Mesendoderm (in vitro differentiated cells): ENCODE measurements around the gene MYL2.

Experiments used
- DNase-seq: peaks from one replicate; pipeline ENCODE4 v3.0.0; 2013
- H2AK5ac ChIP-seq: 2 replicates; pipeline ENCODE4 v1.6.1; 2013; ENCODE audit warnings: low read length, inconsistent platforms
- H2BK120ac ChIP-seq: 2 replicates; pipeline ENCODE4 v1.6.1; 2013; ENCODE audit warnings: low read depth, mild to moderate bottlenecking, low read length, moderate library complexity, mixed read lengths
- H2BK15ac ChIP-seq: replicated peaks from 2 replicates; pipeline ENCODE4 v1.6.1; 2013; ENCODE audit warnings: low read depth, mild to moderate bottlenecking, moderate library complexity
- H2BK5ac ChIP-seq: 2 replicates; pipeline ENCODE4 v1.6.1; 2013; ENCODE audit warnings: low read length, inconsistent platforms
- H3K18ac ChIP-seq: 2 replicates; pipeline ENCODE4 v1.6.1; 2013; ENCODE audit warnings: mild to moderate bottlenecking, low read length, mixed read lengths
- H3K23ac ChIP-seq: one replicate; pipeline ENCODE4 v1.6.1; 2013; ENCODE audit warnings: low read length
- H3K27ac ChIP-seq: 2 replicates; pipeline ENCODE4 v1.5.1; 2013; ENCODE audit warnings: low read depth, mild to moderate bottlenecking, inconsistent platforms, low read length, moderate library complexity
- H3K27me3 ChIP-seq: 2 replicates; pipeline ENCODE4 v1.6.1; 2013; ENCODE audit warnings: low read length, control low read depth, mild to moderate bottlenecking, inconsistent platforms; ENCODE audit not compliant: insufficient read depth, poor library complexity
- H3K36me3 ChIP-seq: 2 replicates; pipeline ENCODE4 v1.6.1; 2013; ENCODE audit warnings: low read length, inconsistent platforms; ENCODE audit not compliant: control insufficient read depth, insufficient read depth
- H3K4ac ChIP-seq: one replicate; pipeline ENCODE4 v1.6.1; 2013; ENCODE audit warnings: low read depth, mild to moderate bottlenecking, low read length, moderate library complexity
- H3K4me1 ChIP-seq: 2 replicates; pipeline ENCODE4 v1.6.1; 2013; ENCODE audit warnings: low read depth, low read length, inconsistent platforms; ENCODE audit not compliant: control insufficient read depth
- H3K4me2 ChIP-seq: 2 replicates; pipeline ENCODE4 v1.6.1; 2013; ENCODE audit warnings: low read length
- H3K4me3 ChIP-seq: 2 replicates; pipeline ENCODE4 v1.5.1; 2013; ENCODE audit warnings: mild to moderate bottlenecking, low read length
- H3K56ac ChIP-seq: one replicate; pipeline ENCODE4 v1.6.1; 2013; ENCODE audit warnings: low read length
- H3K79me1 ChIP-seq: 2 replicates; pipeline ENCODE4 v1.6.1; 2013; ENCODE audit warnings: low read length, inconsistent platforms
- H3K79me2 ChIP-seq: 2 replicates; pipeline ENCODE4 v1.6.1; 2013; ENCODE audit warnings: mild to moderate bottlenecking, low read length; ENCODE audit not compliant: control insufficient read depth, insufficient read depth
- H3K9ac ChIP-seq: 2 replicates; pipeline ENCODE4 v1.6.1; 2013; ENCODE audit warnings: low read length, inconsistent platforms
- H4K5ac ChIP-seq: one replicate; pipeline ENCODE4 v1.6.1; 2013; ENCODE audit warnings: low read length
- H4K8ac ChIP-seq: one replicate; pipeline ENCODE4 v1.6.1; 2013; ENCODE audit warnings: low read depth, mild to moderate bottlenecking, control low read depth, low read length, moderate library complexity
- WGBS: extraction: QIAGEN DNeasy Blood & Tissue Kit; methylation state at CpG from one replicate; pipeline ENCODE4 v1.1.7; 2013; ENCODE audit warnings: low lambda C conversion rate, missing lambda C conversion rate; ENCODE audit not compliant: insufficient coverage; ENCODE audit errors: extremely low coverage; 5-methylcytosine and 5-hydroxymethylcytosine counted together

MYL2 gene

DNA sequence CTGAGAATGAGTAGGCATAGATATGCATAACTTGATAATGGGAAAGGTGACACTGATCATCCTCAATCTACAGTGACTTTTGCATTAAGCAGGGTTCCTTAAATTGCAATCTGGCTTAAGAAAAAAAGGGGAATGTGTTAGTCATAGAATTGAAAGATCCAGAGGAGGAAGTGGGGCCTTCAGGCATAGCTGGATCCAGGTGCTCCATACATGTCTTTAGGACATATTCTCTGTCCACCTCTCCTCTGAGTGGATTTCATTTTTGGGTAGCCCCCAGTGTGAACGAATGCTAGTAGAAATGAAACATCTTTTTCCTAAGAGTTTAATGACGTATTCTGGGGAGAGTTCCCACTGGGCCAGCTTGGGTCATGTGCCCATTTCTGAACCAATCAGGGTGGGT lies 46.0 kb downstream of the MYL2 start:
- Histone ChIP-seq H3K27me3 (peaks cover 2% of the 10 kb centered on the region), H2BK5ac (no peak overlapping the region), H2AK5ac (no peak overlapping the region), H3K79me1 (no peaks in the 10 kb centered on the region), H4K8ac (no peak overlapping the region), H3K18ac (no peak overlapping the region), H3K27ac (no peak overlapping the region), H3K4me2 (no peak overlapping the region), H3K4me1 (no peaks in the 10 kb centered on the region), H3K79me2 (no peaks in the 10 kb centered on the region), H2BK15ac (no peak overlapping the region), H3K36me3 (no peaks in the 10 kb centered on the region), H3K56ac (no peak overlapping the region), H4K5ac (no peak overlapping the region), H3K9ac (no peak overlapping the region), H3K4ac (no peak overlapping the region), H3K4me3 (no peak overlapping the region), H3K23ac (no peak overlapping the region), H2BK120ac (no peak overlapping the region)
- WGBS = no CpG with 5 or more reads among the region's 2 CpGs
- DNase-seq = no peak

DNA sequence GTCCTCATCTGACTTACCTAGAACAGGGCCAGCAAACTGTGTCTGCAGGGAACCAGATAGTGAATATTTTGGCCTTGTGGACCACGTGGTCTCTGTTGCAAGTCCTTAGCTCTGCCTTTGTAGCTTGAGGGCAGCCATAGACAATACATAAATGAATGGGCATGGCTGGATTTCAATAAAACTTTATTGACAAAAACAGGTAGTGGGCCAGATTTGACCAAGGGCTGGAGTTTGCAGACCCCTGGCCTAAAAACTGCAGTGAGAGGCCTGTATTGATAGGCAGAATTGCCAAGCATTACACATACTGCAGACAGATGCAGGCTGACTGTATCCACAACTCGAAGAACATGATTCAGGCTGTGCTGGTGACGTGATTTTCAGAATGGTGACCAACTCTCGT lies 48.3 kb downstream of the MYL2 start:
- no peak overlapping the region for H3K4me2 ChIP-seq
- no peak overlapping the region for H4K8ac ChIP-seq
- H2BK5ac ChIP-seq = no peak overlapping the region
- no peaks in the 10 kb centered on the region for H3K79me2 ChIP-seq
- H3K9ac ChIP-seq = no peak overlapping the region
- no peak for DNase-seq
- no peak overlapping the region for H2AK5ac ChIP-seq
- H3K27me3 ChIP-seq = peaks cover 2% of the 10 kb centered on the region
- no peak overlapping the region for H3K27ac ChIP-seq
- H3K79me1 ChIP-seq = no peaks in the 10 kb centered on the region
- H4K5ac ChIP-seq = no peak overlapping the region
- H3K36me3 ChIP-seq = no peaks in the 10 kb centered on the region
- no CpG with 5 or more reads among the region's 4 CpGs for WGBS
- H3K18ac ChIP-seq = no peak overlapping the region
- no peak overlapping the region for H3K56ac ChIP-seq
- H2BK15ac ChIP-seq = no peak overlapping the region
- no peaks in the 10 kb centered on the region for H3K4me1 ChIP-seq
- no peak overlapping the region for H2BK120ac ChIP-seq
- H3K4ac ChIP-seq = no peak overlapping the region
- H3K23ac ChIP-seq = no peak overlapping the region
- no peak overlapping the region for H3K4me3 ChIP-seq

DNA sequence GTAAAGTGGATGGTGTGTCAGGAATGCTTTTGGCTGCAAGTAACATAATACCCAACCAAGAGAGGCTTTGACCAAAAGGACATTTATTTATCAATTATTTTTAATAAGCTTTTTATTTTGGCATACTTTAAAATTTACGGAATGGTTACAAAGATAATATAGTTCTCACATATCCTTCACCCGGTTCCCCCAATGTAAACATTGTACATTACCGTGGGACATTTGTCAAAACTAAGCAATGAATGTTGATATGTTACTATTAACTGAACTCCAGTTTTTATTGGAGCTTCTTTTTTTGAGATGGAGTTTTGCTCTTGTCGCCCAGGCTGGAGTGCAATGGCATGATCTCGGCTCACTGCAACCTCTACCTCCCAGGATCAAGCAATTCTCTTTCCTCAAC lies 50.6 kb downstream of the MYL2 start:
- no peak overlapping the region for H3K4me3 ChIP-seq
- H3K18ac ChIP-seq = no peak overlapping the region
- no peak overlapping the region for H2BK15ac ChIP-seq
- H4K5ac ChIP-seq = no peak overlapping the region
- H2BK5ac ChIP-seq = no peak overlapping the region
- no peak overlapping the region for H3K9ac ChIP-seq
- H3K23ac ChIP-seq = no peak overlapping the region
- H3K36me3 ChIP-seq = no peaks in the 10 kb centered on the region
- H3K27me3 ChIP-seq = peaks cover 2% of the 10 kb centered on the region
- H3K79me2 ChIP-seq = no peaks in the 10 kb centered on the region
- no peak overlapping the region for H2AK5ac ChIP-seq
- H3K4me1 ChIP-seq = no peaks in the 10 kb centered on the region
- no peak overlapping the region for H3K56ac ChIP-seq
- H3K4me2 ChIP-seq = no peak overlapping the region
- H4K8ac ChIP-seq = no peak overlapping the region
- no peak for DNase-seq
- WGBS = no CpG with 5 or more reads among the region's 5 CpGs
- no peak overlapping the region for H3K4ac ChIP-seq
- no peak overlapping the region for H2BK120ac ChIP-seq
- no peaks in the 10 kb centered on the region for H3K79me1 ChIP-seq
- H3K27ac ChIP-seq = no peak overlapping the region

DNA sequence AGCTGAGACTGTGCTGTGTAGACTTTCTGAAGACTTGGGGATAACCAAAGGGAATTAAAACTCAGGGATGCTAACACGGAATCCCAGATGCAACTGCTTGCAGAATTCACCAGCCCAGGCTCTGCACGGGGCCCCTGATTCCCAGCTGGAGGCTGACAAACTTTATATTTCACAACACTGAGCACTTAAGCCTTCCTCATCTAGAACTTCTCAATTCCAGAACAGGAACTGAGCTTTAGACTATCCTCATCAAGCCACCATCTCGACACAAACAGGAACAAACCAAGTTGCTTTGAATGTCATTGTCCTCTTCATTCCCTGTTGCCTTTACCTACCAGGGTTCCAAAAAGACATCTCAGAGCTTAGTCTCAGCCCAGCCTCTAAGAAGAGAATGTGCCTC lies 51.4 kb downstream of the MYL2 start:
- Histone ChIP-seq H2BK15ac (no peak overlapping the region), H3K9ac (no peak overlapping the region), H3K18ac (no peak overlapping the region), H2AK5ac (no peak overlapping the region), H3K79me1 (no peaks in the 10 kb centered on the region), H4K5ac (no peak overlapping the region), H2BK5ac (no peak overlapping the region), H4K8ac (no peak overlapping the region), H3K56ac (no peak overlapping the region), H3K27ac (no peak overlapping the region), H3K4me1 (no peaks in the 10 kb centered on the region), H3K4me2 (no peak overlapping the region), H2BK120ac (no peak overlapping the region), H3K23ac (no peak overlapping the region), H3K4ac (no peak overlapping the region), H3K27me3 (peaks cover 2% of the 10 kb centered on the region), H3K4me3 (no peak overlapping the region), H3K79me2 (no peaks in the 10 kb centered on the region), H3K36me3 (no peaks in the 10 kb centered on the region)
- WGBS = no CpG with 5 or more reads among the region's 3 CpGs
- DNase-seq = no peak

DNA sequence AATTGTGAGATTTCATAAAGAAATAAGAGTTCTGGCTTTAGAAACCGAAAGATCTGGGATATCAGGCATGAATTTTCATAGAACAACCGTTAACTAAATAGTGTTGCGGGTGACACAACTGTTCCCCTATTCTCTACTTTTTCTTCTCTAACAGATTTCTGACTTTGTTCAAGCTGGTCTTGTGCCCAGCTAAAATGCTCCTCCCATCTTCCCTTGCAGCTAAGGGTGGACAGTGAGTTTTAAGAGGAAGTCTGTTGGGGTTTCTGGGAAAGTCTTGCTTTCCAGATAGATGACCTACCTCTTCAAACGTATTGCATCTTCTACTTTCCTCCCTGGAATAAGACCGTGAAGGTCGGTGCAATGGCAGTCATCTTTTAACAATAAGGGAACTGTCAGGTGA lies 54.9 kb downstream of the MYL2 start:
- no CpG with 5 or more reads among the region's 6 CpGs for WGBS
- Histone ChIP-seq H3K4me3 (no peak overlapping the region), H3K23ac (no peak overlapping the region), H2AK5ac (no peak overlapping the region), H3K4ac (no peak overlapping the region), H3K18ac (no peak overlapping the region), H2BK120ac (no peak overlapping the region), H3K79me2 (no peaks in the 10 kb centered on the region), H3K4me1 (no peaks in the 10 kb centered on the region), H3K4me2 (no peak overlapping the region), H3K27ac (no peak overlapping the region), H4K8ac (no peak overlapping the region), H3K27me3 (no peaks in the 10 kb centered on the region), H3K9ac (no peak overlapping the region), H3K79me1 (no peaks in the 10 kb centered on the region), H2BK15ac (no peak overlapping the region), H4K5ac (no peak overlapping the region), H3K36me3 (no peaks in the 10 kb centered on the region), H2BK5ac (no peak overlapping the region), H3K56ac (no peak overlapping the region)
- DNase-seq = no peak

DNA sequence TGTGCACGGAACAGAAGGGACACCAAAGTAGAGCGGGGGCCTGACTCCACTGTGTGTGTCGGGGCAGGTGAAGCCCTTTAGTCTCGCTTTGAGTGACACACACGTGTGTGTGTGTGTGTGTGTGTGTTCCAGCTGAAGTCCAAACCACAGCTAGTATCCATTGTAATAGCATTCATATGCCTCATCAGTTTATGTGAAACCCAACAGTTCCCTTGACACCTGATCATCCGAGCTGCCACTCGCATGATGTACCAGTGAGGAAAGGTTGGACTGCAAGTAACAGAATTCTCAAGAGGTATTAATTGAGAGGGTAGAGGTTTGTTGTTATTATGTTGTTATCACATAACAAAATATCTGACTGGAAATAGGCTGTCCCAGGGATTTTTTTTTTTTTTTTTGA lies 57.2 kb downstream of the MYL2 start:
- H3K4me2 ChIP-seq = no peak overlapping the region
- no peak overlapping the region for H3K4ac ChIP-seq
- no peak overlapping the region for H2AK5ac ChIP-seq
- H2BK15ac ChIP-seq = no peak overlapping the region
- H3K36me3 ChIP-seq = no peaks in the 10 kb centered on the region
- H3K56ac ChIP-seq = no peak overlapping the region
- no peaks in the 10 kb centered on the region for H3K79me1 ChIP-seq
- no peaks in the 10 kb centered on the region for H3K79me2 ChIP-seq
- H3K18ac ChIP-seq = no peak overlapping the region
- WGBS = no CpG with 5 or more reads among the region's 7 CpGs
- H3K23ac ChIP-seq = no peak overlapping the region
- H3K27me3 ChIP-seq = no peaks in the 10 kb centered on the region
- H3K27ac ChIP-seq = no peak overlapping the region
- H3K9ac ChIP-seq = no peak overlapping the region
- no peaks in the 10 kb centered on the region for H3K4me1 ChIP-seq
- H2BK5ac ChIP-seq = no peak overlapping the region
- H4K8ac ChIP-seq = no peak overlapping the region
- H3K4me3 ChIP-seq = no peak overlapping the region
- no peak overlapping the region for H2BK120ac ChIP-seq
- H4K5ac ChIP-seq = no peak overlapping the region
- no peak for DNase-seq
